NCI-H146 treated with DMSO at 0.1 percent for 48 hours (cell line): ENCODE data around the gene IL21R.

Experiments
- DNase-seq: peaks from one replicate; lab custom pipeline; 2025; ENCODE audit not compliant: unreplicated experiment; lab: John Stamatoyannopoulos, UW

Gene IL21R

GRCh38 chr16:27483624-27484023, 81.7 kb downstream of the IL21R start:
- no peak for DNase-seq

- DNase-seq = no peak
These were observed 83.2 kb downstream of the IL21R start for GRCh38 chr16:27485126-27485525.

- DNase-seq = no peak
These were observed 83.8 kb downstream of the IL21R start for GRCh38 chr16:27485811-27486210.

DNA sequence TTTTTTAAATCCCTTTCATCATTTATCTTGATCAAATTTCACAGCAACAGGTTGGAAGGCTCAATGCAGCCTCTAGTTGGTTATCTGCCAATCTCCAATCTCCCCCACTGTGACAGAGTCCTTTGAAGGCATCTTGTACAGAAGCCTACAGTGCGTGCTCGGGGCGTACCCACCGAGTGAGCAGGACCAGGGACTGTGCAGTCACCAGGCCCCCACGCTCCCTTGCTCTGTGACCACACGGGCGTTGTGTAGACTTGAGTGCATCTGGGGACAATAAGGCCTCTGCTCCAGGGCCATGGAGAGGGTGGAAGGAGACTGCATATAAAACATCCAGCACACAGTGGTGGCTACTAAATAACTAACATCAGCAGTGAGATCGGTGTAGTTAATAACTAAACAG, 84.4 kb downstream of the IL21R start:
- DNase-seq = no peak

GRCh38 chr16:27486760-27487159, 84.8 kb downstream of the IL21R start:
- no peak for DNase-seq

DNA sequence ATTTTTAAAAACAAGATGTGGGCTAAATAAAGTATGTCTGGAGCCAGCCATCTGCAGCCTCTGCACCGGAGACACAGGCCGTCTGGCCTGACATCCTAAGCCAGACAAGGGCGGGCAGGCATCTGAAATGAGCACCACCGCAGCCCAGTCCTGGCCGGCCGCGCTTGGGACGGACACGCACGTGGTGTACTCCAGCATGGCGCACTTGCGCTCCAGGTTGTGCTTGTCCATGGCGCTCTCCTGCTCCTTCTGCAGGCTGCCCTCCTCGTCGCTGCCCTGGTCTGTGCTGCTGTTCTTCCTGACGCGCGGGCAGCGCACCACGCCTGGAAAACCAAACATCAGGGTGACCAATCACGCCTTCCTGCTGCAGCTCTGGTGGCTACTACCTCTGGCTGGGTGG, 87.4 kb downstream of the IL21R start:
- DNase-seq = no peak

DNA sequence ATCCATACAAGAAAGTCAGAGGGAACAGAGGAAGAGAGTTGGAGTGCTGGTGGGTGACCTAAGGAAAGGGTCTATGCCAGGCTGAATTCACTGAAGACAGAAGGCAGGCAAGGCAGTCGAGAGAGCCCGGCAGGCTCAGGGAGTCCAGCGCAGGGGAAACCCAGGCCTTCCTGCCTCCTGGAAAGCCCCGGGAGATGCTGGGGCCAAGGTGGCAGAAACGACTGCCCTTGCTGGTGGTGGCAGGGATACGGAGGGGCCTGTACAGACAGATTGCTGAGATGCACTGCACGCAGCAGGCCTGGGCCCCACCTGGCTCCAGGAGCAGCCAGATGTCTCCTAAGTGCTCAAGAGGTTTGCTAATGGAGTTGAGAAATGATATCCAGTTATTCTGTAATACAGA, 87.9 kb downstream of the IL21R start:
- DNase-seq = no peak

- DNase-seq = no peak
These were observed 90.1 kb downstream of the IL21R start for GRCh38 chr16:27491894-27492587.

GRCh38 chr16:27492588-27492979, 90.6 kb downstream of the IL21R start:
- no peak for DNase-seq

GRCh38 chr16:27495191-27495590, 93.2 kb downstream of the IL21R start:
- no peak for DNase-seq

DNA sequence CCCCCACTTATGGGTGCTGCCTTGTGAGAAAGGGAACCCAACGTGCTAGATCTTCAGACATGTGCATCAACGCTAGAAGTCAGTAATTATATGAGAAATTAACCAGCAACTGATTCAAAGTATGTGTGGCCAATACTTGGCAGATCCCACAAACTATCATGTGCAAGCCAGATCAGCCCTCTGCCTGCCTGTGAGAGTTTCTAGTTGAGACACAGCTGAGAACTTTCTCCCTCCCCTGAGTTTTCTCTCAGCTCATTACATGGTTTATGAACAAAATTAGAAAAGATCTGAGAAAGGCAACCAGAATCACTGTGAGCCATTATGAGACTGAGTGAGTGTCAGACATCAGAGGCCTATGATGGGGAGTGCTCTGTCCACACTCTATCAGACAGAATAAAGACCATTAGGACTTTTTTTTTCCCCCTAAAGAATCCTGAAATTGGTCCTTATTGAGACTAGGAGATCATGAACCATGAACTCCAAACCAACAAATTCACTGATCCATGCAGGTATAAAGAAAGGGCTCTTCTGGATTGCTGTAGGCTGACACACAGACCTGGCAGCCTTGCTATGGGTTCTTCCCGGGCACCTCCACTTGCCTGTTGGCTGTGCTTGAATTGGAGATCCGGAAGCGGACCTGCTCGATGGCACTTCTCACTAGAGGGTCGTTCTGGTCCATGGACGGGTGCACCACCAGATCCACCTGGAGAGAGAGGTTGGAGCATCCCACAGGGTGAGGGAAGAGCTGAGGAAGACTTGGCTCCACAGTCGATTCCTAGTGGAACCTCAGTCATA, 96.3 kb downstream of the IL21R start:
- no peak for DNase-seq

DNA sequence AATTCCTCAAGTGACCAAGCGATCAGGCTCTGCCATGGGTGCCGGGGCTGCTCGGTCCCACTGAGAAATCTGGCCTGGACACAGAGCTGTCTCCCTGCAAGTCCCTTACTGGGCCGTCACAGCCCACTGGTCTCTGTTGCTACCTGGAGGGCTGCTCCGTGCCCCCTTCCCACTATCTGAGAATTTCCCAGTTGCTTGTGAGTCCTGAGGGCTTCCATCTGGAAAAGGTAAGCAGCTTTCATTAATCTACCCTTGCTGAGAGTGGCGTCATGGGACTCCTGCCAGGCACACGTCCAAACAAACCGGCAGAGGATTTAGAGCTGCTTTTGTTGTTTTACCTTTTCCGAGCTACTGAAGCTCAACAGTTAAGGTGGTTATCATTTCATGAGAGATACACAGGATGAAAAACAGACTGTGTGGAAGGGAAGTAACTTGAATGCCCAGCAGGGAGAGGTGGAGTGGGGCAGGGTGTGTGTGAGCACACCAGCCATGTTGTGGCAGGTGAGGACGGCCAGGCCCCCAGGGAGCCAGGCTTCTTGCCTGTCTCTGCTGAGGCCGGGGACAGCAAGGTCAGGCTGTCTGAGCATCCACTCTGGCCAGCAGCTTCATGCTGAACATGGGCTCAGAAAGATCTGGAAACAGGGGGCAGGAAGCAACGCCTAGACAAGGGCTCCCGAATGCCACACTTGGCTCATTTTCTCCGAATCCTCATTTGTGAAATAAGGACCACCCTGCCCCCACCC, 97.1 kb downstream of the IL21R start:
- no peak for DNase-seq

- no peak for DNase-seq
These were observed 97.7 kb downstream of the IL21R start for GRCh38 chr16:27499659-27500055.

- DNase-seq = no peak
These were observed 98.8 kb downstream of the IL21R start for GRCh38 chr16:27500801-27501200.
